RPMI8226 (cell line): ENCODE measurements around the gene LRRC26.

Experiments
- DNase-seq: peaks from one replicate; pipeline ENCODE4 v3.0.0-alpha.2; 2015

Gene LRRC26

DNA sequence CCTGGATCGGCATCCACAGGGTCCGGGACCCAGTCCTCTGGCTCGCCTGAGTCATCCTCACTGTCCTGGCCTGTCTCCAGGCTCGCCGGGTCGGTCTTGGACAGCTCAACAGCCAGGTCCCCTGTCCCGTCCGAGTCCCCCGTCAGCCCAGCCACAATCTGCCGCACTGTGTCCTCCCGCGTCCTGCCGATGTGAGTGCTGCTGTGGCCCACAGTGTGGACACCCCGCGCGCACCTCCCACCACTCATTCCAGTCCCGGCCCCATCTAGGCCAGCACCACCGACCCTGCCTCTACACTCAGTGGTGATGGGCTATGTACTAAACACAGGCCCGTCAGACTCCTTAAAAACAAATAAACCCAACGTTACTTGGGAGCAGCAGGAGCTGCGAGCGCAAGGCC is 11.8 kb upstream of the LRRC26 start:
- DNase-seq = no peak

- no peak for DNase-seq
Measured at GRCh38 chr9:137180491-137180890, 10.6 kb upstream of the LRRC26 start.

DNA sequence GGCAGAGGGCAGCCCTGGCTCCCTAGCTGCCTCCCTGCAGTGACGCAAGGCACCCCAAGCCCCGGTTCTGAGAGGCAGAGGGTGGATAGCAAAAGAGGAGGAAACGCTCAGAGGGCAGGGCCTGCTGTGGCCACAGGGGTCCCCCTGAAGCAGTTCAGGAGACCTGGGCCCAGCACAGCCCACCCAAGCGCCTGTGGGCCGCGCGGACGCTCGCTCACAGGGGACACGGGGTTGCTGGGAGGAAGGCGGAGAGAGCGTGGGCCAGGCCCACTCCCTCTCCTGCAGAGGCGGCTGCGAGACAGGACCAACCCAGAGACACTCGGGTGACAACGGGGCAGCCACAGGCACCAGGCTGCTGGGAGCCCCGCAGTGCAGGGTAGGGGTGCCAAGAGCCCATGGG is 9.9 kb upstream of the LRRC26 start:
- DNase-seq = no peak

- DNase-seq = no peak
Measured at GRCh38 chr9:137178939-137179630, 9.2 kb upstream of the LRRC26 start.

DNA sequence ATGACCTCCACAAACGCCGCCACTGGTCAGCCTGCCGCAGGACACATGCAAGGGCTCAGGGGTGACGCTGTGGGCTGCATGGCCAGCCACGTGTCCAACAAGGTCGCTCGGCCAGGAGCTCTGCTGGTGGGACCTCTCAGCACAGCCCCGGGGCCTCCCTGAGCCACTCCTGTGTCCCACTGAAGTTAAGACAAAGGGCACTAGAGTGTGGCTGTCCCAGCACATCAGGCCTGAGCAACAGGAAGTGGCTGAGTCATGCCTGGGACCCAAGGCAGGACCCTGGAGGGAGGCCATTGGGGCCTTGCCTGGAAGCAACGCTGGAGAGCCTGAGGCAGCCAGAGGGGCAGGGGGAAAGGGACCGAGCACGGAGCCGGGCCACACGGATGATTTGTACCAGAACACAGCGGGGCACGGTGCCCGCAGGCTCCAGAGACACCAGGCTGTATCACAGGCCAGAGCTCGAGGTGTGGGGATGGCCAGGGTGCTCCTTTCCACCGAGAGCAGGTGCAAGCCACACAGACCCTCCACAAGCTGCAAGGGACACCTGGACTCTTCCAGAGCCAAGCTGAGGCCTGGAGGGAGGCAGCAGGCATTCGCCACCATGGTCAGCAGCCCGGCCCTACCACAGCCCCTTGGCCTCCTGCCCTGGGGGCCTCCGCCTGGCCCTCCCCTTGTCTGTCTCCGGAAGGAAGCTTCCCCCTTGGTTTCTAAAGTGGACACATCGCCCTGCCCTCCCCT is 8.5 kb upstream of the LRRC26 start:
- no peak for DNase-seq

GRCh38 chr9:137176302-137177182 is 6.7 kb upstream of the LRRC26 start:
- DNase-seq = peak; percentile 87

GRCh38 chr9:137175345-137175961 is 5.6 kb upstream of the LRRC26 start:
- peak; percentile 28 for DNase-seq

DNA sequence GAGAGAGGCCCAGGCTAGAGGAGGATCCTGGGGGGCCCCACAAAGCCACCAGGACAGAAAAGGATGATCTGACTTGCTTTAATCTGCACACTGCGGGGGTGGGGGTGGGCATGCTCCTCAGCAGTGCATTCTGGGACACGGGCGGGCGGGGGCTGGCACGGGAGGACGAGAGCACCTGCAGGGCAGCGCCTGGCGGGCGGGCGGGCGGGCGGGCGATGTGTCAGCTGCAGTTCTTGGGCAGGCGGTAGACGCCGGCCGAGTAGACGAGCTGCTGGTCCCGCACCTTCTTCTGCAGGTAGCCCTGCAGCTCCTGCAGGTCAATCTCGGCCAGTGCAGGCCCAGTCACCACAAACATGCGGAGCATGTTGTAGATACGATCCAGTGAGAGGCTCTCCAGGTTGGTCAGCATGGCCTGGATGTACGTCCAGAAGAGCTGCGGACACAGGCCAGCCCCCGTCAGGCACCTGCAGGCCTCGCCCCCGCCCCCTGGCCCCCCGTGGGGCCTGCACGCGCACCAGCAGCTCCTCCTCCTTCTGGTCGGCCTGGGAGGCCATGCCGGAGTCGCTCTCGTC is 5.0 kb upstream of the LRRC26 start:
- DNase-seq = peak; percentile 95

- peak; percentile 63 for DNase-seq
Measured at GRCh38 chr9:137173796-137174664, 4.2 kb upstream of the LRRC26 start.

DNA sequence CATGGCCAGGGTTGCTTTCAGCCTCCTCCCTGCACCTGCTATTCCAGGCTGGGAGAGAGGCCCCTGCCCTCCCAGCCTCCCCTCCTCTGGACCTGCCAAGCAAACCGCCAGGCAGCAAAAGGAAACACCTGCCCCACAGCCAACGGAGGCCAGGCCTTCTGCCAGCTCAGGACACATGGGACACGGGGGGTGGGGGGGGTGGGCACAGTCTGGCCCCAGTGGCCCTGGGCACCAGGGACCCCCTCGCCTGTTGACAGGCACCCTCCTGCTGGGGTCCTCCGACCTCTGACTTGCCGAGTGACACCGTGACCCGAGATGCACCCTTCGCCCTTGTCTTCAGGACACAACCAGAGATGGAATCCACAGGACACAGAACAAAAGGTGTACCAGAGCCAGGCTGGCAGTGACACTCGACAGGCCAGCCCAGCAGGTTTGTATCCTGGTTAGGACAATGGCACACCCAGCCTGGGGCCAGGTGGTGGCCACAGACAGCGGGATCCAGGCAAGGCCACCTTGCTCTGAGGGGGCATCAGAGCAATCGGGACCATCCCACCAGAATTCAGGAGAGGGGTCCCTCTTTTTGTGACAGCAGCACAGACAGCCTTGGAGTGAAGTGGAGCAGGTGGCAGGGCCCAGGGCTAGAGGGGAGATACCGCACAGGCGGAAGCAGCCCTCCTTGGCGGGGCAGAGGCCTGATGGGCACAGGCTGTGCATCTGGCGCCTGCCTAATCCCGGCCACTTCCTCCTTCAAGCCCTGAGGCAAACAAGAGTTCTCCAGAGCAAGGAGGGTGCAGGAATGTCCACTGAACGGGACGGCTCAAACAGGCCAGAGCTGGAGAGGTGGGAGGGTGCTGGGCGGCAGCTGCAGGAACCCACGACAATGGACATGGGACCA is 3.3 kb upstream of the LRRC26 start:
- DNase-seq = peak; percentile 95

GRCh38 chr9:137171149-137171900 is 1.5 kb upstream of the LRRC26 start:
- peak; percentile 71 for DNase-seq

- peak; percentile 94 for DNase-seq
Measured at GRCh38 chr9:137170486-137171148, 766 bp upstream of the LRRC26 start.

DNA sequence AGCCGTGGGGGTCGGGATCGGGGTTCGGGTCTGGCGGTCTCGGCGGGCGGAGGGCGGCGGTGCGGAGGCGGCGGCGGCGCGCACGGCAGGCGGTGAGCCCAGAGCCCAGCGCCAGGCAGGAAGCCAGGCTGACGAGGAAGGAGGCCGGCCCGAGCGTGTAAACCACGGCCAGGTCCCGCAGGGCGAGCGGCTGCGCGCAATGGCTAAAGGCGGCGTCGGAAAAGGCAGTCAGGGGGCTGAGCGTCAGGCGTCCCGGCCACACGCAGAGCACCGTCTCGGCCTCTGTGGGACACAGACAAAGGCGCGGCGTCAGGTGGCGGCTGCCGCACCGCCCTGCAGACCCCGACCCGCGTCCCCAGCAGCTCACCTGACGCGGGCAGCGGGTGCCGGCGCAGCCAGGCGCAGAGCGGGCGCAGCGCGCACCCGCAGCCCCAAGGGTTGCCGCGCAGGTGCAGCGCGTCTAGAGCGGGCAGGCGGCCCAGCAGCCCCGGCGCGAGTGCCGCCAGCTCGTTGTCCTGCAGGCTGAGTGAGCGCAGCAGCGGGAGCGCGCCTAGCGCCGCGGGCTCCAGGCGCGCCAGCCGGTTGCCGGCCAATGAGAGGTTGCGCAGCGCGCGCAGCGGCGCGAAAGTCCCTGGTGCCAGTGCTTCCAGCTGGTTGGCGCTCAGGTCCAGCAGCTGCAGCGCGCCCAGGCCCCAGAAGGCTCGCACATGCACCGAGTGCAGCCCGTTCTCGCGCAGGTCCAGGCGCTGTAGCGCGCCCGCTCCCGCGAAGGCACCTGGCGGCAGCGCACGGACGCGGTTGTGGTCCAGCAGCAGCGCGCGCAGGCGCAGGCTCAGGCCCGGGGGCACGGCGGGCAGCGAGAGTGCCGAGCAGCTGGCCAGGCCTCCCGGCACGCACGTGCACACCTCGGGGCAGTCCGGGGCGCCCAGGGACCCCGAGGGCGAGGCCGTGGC is 671 bp downstream of the LRRC26 start:
- peak; percentile 93 for DNase-seq

DNA sequence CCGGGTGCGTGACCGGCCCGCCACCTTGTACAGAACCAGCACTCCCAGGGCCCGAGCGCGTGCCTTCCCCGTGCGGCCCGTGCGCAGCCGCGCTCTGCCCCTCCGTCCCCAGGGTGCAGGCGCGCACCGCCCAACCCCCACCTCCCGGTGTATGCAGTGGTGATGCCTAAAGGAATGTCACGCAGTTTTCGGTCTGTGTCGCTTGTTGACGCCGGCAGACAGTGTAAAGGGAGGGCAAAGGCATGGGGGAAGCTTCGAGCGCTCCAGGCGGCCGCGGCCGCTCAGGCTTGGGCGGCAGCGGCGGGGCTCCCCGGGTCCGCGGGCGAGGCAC is 1.3 kb downstream of the LRRC26 start:
- DNase-seq = peak; percentile 62

- DNase-seq = peak; percentile 98
Measured at GRCh38 chr9:137167747-137168572, 1.9 kb downstream of the LRRC26 start.

DNA sequence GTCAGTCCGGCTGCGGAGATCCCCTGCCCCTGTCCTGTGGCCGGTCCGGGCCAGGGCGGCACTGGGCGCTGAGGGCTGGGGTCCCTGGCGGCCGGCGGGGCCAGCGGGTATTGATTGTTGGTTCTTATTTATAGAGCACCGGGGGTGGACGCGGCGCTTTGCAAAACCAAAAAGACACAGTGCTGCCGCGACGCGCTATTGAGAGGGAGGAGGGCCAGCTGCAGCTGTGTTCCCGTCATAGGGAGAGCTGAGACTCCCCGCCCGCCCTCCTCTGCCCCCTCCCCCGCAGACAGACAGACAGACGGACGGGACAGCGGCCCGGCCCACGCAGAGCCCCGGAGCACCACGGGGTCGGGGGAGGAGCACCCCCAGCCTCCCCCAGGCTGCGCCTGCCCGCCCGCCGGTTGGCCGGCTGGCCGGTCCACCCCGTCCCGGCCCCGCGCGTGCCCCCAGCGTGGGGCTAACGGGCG is 2.5 kb downstream of the LRRC26 start:
- peak; percentile 86 for DNase-seq
